PC-3 (cell line): ENCODE data around the gene FOXL3.

Experiments
- CTCF ChIP-seq: fragments of 300-600 bp; sonication (generic); conservative IDR thresholded peaks from 2 replicates; pipeline ENCODE4 v1.5.1; 2017; ENCODE audit warnings: antibody characterized with exemption, low read depth, mild to moderate bottlenecking, low read length
- EZH2 ChIP-seq: fragments of 300-600 bp; sonication (generic); IDR thresholded peaks from one replicate; pipeline ENCODE4 v1.6.1; 2017; ENCODE audit warnings: antibody characterized with exemption, mild to moderate bottlenecking, low read length; ENCODE audit not compliant: unreplicated experiment
- EZH2phosphoT487 ChIP-seq: fragments of 300-600 bp; sonication (generic); IDR thresholded peaks from 2 replicates; pipeline ENCODE4 v1.6.1; 2018; ENCODE audit warnings: mild to moderate bottlenecking, antibody characterized with exemption, low read length, borderline replicate concordance

DNA sequence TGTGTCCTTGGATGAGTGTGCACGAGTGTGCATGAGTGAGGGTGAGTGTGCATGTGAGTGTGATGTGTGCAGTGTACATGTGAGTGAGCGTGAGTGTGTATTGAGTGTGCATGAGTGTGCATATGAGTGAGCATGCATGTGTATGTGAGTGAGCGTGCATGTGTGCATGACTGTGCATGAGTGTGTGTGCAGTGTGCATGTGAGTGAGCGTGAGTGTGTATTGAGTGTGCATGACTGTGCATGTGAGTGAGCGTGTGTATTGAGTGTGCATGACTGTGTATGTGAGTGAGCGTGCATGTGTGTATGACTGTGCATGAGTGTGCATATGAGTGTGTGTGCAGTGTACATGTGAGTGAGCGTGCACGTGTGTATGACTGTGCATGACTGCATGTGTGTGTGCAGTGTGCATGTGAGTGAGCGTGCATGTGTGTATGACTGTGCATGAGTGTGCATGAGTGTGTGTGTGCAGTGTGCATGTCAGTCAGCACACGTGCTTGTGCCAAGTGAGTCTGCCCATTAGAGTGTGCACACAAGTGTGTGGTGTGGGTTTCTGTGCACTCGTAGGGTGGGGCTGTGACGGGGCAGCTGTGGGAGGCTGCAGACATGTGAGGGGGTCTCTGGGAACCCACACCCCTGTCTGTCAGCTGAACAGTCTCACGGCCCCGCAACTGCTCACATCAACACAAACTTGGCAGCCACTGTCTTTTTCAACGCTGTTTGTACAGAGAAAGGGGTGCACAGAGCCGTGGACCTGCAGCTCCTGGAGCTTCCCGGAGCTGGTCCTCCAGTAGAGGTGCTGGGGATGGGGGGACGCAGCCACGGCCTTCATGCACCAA is 14.8 kb downstream of the FOXL3 start:
- no peak for TF ChIP-seq EZH2
- no peak for TF ChIP-seq CTCF
- TF ChIP-seq EZH2phosphoT487, result no peak
